ENCODE data around the gene PHIP.

DNA sequence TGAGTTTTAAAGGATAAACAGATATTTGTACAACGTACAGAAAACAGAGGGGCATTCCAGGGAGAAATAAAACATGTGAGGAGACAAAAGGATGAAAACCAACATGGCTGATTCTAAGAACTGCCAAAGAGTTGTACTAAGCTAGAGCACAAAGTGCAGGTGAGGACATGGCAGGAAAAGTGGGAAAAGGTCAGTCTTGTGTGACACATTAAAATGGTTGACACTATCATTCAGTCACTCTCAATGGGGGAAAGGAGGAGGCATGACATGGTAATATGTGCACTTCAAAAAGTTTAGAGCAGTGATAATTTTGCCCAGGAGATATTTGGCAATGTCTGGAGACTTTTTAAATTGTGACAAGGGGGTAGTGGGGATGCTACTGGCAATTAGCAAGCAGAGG, 21.8 kb downstream of the PHIP start:
- TF ChIP-seq, protein P1, sequence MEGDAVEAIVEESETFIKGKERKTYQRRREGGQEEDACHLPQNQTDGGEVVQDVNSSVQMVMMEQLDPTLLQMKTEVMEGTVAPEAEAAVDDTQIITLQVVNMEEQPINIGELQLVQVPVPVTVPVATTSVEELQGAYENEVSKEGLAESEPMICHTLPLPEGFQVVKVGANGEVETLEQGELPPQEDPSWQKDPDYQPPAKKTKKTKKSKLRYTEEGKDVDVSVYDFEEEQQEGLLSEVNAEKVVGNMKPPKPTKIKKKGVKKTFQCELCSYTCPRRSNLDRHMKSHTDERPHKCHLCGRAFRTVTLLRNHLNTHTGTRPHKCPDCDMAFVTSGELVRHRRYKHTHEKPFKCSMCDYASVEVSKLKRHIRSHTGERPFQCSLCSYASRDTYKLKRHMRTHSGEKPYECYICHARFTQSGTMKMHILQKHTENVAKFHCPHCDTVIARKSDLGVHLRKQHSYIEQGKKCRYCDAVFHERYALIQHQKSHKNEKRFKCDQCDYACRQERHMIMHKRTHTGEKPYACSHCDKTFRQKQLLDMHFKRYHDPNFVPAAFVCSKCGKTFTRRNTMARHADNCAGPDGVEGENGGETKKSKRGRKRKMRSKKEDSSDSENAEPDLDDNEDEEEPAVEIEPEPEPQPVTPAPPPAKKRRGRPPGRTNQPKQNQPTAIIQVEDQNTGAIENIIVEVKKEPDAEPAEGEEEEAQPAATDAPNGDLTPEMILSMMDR (conservative IDR thresholded peaks at IDR 0.05): no peak
- no peak for TF ChIP-seq EZH2 (IDR thresholded peaks at IDR 0.05; ENCODE audit: low read depth)

Measured in PC-9 (cell line).